Mesenchymal stem cell (in vitro differentiated cells and primary cell): ENCODE measurements around the gene SLC30A1.

Source experiments
- DNase-seq: peaks from one replicate; pipeline ENCODE4 v3.0.0-alpha.2; 2013
- H2AFZ ChIP-seq: one replicate; pipeline ENCODE4 v1.6.1; 2013; ENCODE audit warnings: low read depth, mild to moderate bottlenecking, control low read depth, inconsistent platforms, low read length, moderate library complexity
- H2AK5ac ChIP-seq: 2 replicates; pipeline ENCODE4 v1.6.1; 2013; ENCODE audit warnings: low read length, moderate library complexity, mild to moderate bottlenecking, inconsistent platforms; ENCODE audit not compliant: severe bottlenecking
- H2BK120ac ChIP-seq: one replicate; pipeline ENCODE4 v1.6.1; 2013; ENCODE audit warnings: low read depth, mild to moderate bottlenecking, inconsistent platforms, low read length, moderate library complexity
- H2BK12ac ChIP-seq, 2 experiments: one replicate each; pipeline ENCODE4 v1.6.1; 2013; ENCODE audit warnings: inconsistent platforms in 2 of 2, low read length in 2 of 2, mild to moderate bottlenecking in 2 of 2, moderate library complexity in 2 of 2, control low read depth in 1 of 2
- H2BK15ac ChIP-seq: one replicate; pipeline ENCODE4 v1.6.1; 2013; ENCODE audit warnings: mild to moderate bottlenecking, low read depth, inconsistent platforms; ENCODE audit not compliant: poor library complexity, severe bottlenecking
- H2BK5ac ChIP-seq: 2 replicates; pipeline ENCODE4 v1.6.1; 2013; ENCODE audit warnings: low read depth, mild to moderate bottlenecking, low read length, control low read depth, inconsistent platforms; ENCODE audit not compliant: poor library complexity, severe bottlenecking
- H3K14ac ChIP-seq, 2 experiments: one replicate each; pipeline ENCODE4 v1.6.1; 2013; ENCODE audit warnings: inconsistent platforms in 2 of 2, low read length in 2 of 2, control low read depth in 1 of 2, mild to moderate bottlenecking in 1 of 2, moderate library complexity in 1 of 2
- H3K18ac ChIP-seq, 2 experiments: one replicate each; pipeline ENCODE4 v1.6.1; 2013; ENCODE audit warnings: inconsistent platforms in 2 of 2, low read length in 2 of 2, control low read depth in 1 of 2, low read depth in 1 of 2, mild to moderate bottlenecking in 1 of 2
- H3K23ac ChIP-seq, 2 experiments: one replicate each; pipeline ENCODE4 v1.6.1; 2013; ENCODE audit warnings: inconsistent platforms in 2 of 2, low read length in 2 of 2, mild to moderate bottlenecking in 2 of 2, moderate library complexity in 2 of 2, control low read depth in 1 of 2
- H3K27ac ChIP-seq: 2 replicates; pipeline ENCODE4 v1.5.1; 2013; ENCODE audit warnings: mild to moderate bottlenecking, moderate library complexity, low read length, control low read depth, inconsistent platforms; ENCODE audit not compliant: poor library complexity, severe bottlenecking
- H3K27me3 ChIP-seq, 2 experiments: 2 replicates each; pipeline versions ENCODE4 v1.6.1 to v1.7.0; 2013; ENCODE audit warnings: low read length in 2 of 2, mild to moderate bottlenecking in 2 of 2, moderate library complexity in 2 of 2, control low read depth in 1 of 2, inconsistent platforms in 1 of 2; ENCODE audit not compliant: control insufficient read depth in 1 of 2, insufficient read depth in 1 of 2
- H3K36me3 ChIP-seq, 2 experiments: 2 replicates each; pipeline versions ENCODE4 v1.6.1 to v1.7.0; 2013; ENCODE audit warnings: low read length in 2 of 2, control low read depth in 1 of 2, inconsistent platforms in 1 of 2, low read depth in 1 of 2, mild to moderate bottlenecking in 1 of 2; ENCODE audit not compliant: insufficient read depth in 2 of 2, control insufficient read depth in 1 of 2
- H3K4ac ChIP-seq, 2 experiments: one replicate each; pipeline ENCODE4 v1.6.1; 2013; ENCODE audit warnings: inconsistent platforms in 2 of 2, low read length in 2 of 2, mild to moderate bottlenecking in 2 of 2, moderate library complexity in 2 of 2, control low read depth in 1 of 2, low read depth in 1 of 2
- H3K4me1 ChIP-seq: 2 replicates; pipeline ENCODE4 v1.6.1; 2013; ENCODE audit warnings: low read depth, low read length, control low read depth; ENCODE audit not compliant: control insufficient read depth, insufficient read depth
- H3K4me2 ChIP-seq: 2 replicates; pipeline ENCODE4 v1.6.1; 2013; ENCODE audit warnings: low read length, mild to moderate bottlenecking, inconsistent platforms; ENCODE audit not compliant: poor library complexity, severe bottlenecking
- H3K4me3 ChIP-seq, 2 experiments: 2 replicates each; pipeline versions ENCODE4 v1.5.1 to v1.7.0; 2013; ENCODE audit warnings: low read length in 2 of 2, mild to moderate bottlenecking in 2 of 2, control low read depth in 1 of 2, low read depth in 1 of 2; ENCODE audit not compliant: insufficient read depth in 1 of 2
- H3K79me1 ChIP-seq: replicated peaks from 2 replicates; pipeline ENCODE4 v1.6.1; 2013; ENCODE audit warnings: mild to moderate bottlenecking, control low read depth, low read length, inconsistent platforms; ENCODE audit not compliant: poor library complexity, severe bottlenecking
- H3K9ac ChIP-seq: 2 replicates; pipeline ENCODE4 v1.7.0; 2013; ENCODE audit warnings: mild to moderate bottlenecking, low read length, moderate library complexity
- H3K9me3 ChIP-seq: 2 replicates; pipeline ENCODE4 v1.7.0; 2013; ENCODE audit warnings: mild to moderate bottlenecking, low read length; ENCODE audit not compliant: control insufficient read depth
- H4K8ac ChIP-seq: one replicate; pipeline ENCODE4 v1.6.1; 2013; ENCODE audit warnings: inconsistent platforms, mild to moderate bottlenecking, low read length, moderate library complexity
- H4K91ac ChIP-seq: one replicate; pipeline ENCODE4 v1.6.1; 2013; ENCODE audit warnings: mild to moderate bottlenecking, low read length, inconsistent platforms
- WGBS: methylation state at CpG from one replicate; pipeline ENCODE4 v1.1.7; 2013; ENCODE audit warnings: mixed read lengths; 5-methylcytosine and 5-hydroxymethylcytosine counted together

SLC30A1 gene

DNA sequence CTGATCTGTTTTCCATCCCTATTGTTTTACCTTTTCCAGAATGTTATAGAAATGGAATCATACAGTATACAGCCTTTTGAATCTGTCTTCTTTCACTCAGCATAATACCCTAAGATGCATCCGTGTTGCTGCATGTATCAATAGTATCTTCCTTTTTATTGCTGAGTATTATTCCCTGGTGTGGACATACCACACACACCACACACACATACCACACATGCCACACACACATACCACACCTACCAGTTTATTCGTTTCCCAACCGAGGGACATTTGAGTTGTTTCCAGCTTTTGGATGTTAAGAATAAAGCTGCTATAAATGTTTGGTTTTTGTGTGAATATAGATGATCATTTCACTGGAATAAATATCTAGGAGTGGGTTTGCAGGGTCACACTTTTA is 22.2 kb upstream of the SLC30A1 start:
- Histone ChIP-seq H2AK5ac (no peak overlapping the region), H3K4me3 (no peak overlapping the region), H3K9me3 (no peaks in the 10 kb centered on the region), H2BK12ac (no peak overlapping the region), H3K4me1 (no peaks in the 10 kb centered on the region), H3K36me3 (no peaks in the 10 kb centered on the region), H3K4me2 (no peak overlapping the region), H3K79me1 (no peaks in the 10 kb centered on the region), H3K4ac (no peak overlapping the region), H2BK120ac (no peak overlapping the region), H4K8ac (no peak overlapping the region), H3K14ac (no peak overlapping the region), H3K23ac (no peak overlapping the region), H2BK5ac (no peak overlapping the region), H3K18ac (no peak overlapping the region), H2AFZ (no peak overlapping the region), H3K9ac (no peak overlapping the region), H2BK15ac (no peak overlapping the region), H4K91ac (no peak overlapping the region), H3K27ac (no peak overlapping the region), H3K27me3 (no peaks in the 10 kb centered on the region)
- no peak for DNase-seq
- 100% methylated on average over 1 of the region's 3 CpGs for WGBS

DNA sequence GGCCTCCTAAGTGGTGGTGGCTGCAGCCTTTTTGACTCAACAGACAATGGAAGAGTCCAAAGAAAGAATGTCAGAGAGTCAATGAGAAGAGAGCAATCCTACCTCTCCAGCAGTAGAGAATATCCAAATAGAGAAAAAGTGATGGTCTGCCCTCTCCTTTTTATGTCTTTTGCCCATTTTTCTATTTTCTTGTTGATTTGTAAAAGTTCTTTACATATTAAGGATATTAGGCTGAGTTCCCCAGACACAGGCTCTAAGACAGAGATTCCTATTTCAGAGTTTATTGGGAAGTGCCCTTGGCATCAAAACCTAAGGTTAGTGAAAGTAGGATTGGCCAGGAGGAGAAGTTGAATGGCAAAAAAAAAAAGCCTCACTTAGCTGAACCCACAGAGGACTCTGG is 20.3 kb upstream of the SLC30A1 start:
- Histone ChIP-seq H3K4me3 (no peak overlapping the region), H3K18ac (no peak overlapping the region), H2BK5ac (no peak overlapping the region)

DNA sequence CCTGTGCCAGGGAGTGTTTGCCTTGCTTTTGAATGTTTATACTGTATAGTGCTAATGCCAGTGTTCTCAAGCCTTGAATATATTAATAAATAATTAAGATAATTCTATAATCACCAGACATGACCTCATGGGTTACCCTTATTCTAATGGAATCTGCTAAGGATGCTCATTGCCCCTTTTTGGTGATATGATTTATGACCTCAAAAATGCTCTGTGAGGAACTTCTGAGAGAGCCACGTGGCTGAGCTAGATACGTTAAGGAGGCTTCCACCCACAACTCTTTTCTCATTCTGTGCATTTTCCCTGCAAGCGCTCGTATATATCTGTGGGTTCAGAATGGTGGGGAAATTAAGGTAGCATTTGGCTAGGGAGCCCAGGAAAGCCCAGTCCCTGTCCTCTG is 19.6 kb upstream of the SLC30A1 start:
- Histone ChIP-seq H2BK5ac (no peak overlapping the region), H2AFZ (no peak overlapping the region), H2BK15ac (no peak overlapping the region), H3K27me3 (no peaks in the 10 kb centered on the region), H3K79me1 (no peaks in the 10 kb centered on the region), H2BK12ac (no peak overlapping the region), H3K14ac (no peak overlapping the region), H3K18ac (no peak overlapping the region), H3K27ac (no peak overlapping the region), H3K9me3 (no peaks in the 10 kb centered on the region), H4K91ac (no peak overlapping the region), H3K4ac (no peak overlapping the region), H2BK120ac (no peak overlapping the region), H3K4me1 (no peaks in the 10 kb centered on the region), H3K36me3 (no peaks in the 10 kb centered on the region), H4K8ac (no peak overlapping the region), H3K4me3 (no peak overlapping the region), H3K4me2 (no peak overlapping the region), H3K9ac (no peak overlapping the region), H2AK5ac (no peak overlapping the region), H3K23ac (no peak overlapping the region)
- 70% methylated on average over 3 of the region's 4 CpGs for WGBS
- no peak for DNase-seq

More for the DNA sequence above, 20.3 kb upstream of the SLC30A1 start:
- no peak overlapping the region for H3K23ac ChIP-seq
- H3K9ac ChIP-seq = no peak overlapping the region
- no peaks in the 10 kb centered on the region for H3K27me3 ChIP-seq
- no peak overlapping the region for H2BK120ac ChIP-seq
- no peaks in the 10 kb centered on the region for H3K36me3 ChIP-seq
- H3K14ac ChIP-seq = no peak overlapping the region
- H2BK15ac ChIP-seq = no peak overlapping the region
- no peaks in the 10 kb centered on the region for H3K9me3 ChIP-seq
- no peak overlapping the region for H2BK12ac ChIP-seq
- H3K27ac ChIP-seq = no peak overlapping the region
- no peak overlapping the region for H2AK5ac ChIP-seq
- DNase-seq = no peak
- no peaks in the 10 kb centered on the region for H3K4me1 ChIP-seq
- no peak overlapping the region for H4K91ac ChIP-seq
- H4K8ac ChIP-seq = no peak overlapping the region
- H3K4ac ChIP-seq = no peak overlapping the region
- H3K79me1 ChIP-seq = no peaks in the 10 kb centered on the region
- H2AFZ ChIP-seq = no peak overlapping the region
- no peak overlapping the region for H3K4me2 ChIP-seq

- no peak overlapping the region for H3K23ac ChIP-seq
- no peak overlapping the region for H2AK5ac ChIP-seq
- no peak overlapping the region for H2BK15ac ChIP-seq
- no peak overlapping the region for H3K4me2 ChIP-seq
- H3K27me3 ChIP-seq = no peaks in the 10 kb centered on the region
- H3K18ac ChIP-seq = peak overlapping the region in 1 of 2 experiments; percentile 34
- H3K4ac ChIP-seq = peak overlapping the region in 1 of 2 experiments; percentile 41
- H4K91ac ChIP-seq = no peak overlapping the region
- H4K8ac ChIP-seq = no peak overlapping the region
- no peak overlapping the region for H2BK120ac ChIP-seq
- H3K14ac ChIP-seq = no peak overlapping the region
- no peak overlapping the region for H3K9ac ChIP-seq
- no peaks in the 10 kb centered on the region for H3K36me3 ChIP-seq
- H3K4me1 ChIP-seq = peaks cover 2% of the 10 kb centered on the region
- H2AFZ ChIP-seq = no peak overlapping the region
- peak overlapping the region; percentile 6 to 72 for H2BK12ac ChIP-seq
- WGBS = 83% methylated on average over 4 of the region's 6 CpGs
- H3K27ac ChIP-seq = no peak overlapping the region
- no peak overlapping the region for H2BK5ac ChIP-seq
- no peaks in the 10 kb centered on the region for H3K79me1 ChIP-seq
- peak; percentile 49 for DNase-seq
- no peak overlapping the region for H3K4me3 ChIP-seq
- no peaks in the 10 kb centered on the region for H3K9me3 ChIP-seq
Measured at GRCh38 chr1:211596418-211597181, 17.6 kb upstream of the SLC30A1 start.
